GM13976 (cell line): ENCODE measurements around the gene ENTREP1.

Experiments used
- DNase-seq: peaks from one replicate; pipeline ENCODE4 v3.0.0; 2012; ENCODE audit warnings: low spot score
- in situ Hi-C: fragments of 300-500 bp; cut with MboI; formaldehyde crosslinking; loops from one replicate; pipeline ENCODE4 v1.12.0; 2022; ENCODE audit warnings: low sequenced_read_pairs, mixed read lengths, inconsistent platforms; ENCODE audit not compliant: unreplicated experiment
- TF ChIP-seq, protein P1 (sequence below): IDR thresholded peaks from 2 replicates; pipeline ENCODE4 v1.5.1; 2012; ENCODE audit warnings: borderline replicate concordance, mild to moderate bottlenecking; ENCODE audit not compliant: insufficient read depth; ENCODE audit errors: extremely low read depth, missing control alignments, control extremely low read depth

ENTREP1 gene

GRCh38 chr9:69331444-69331843 lies 6.4 kb downstream of the ENTREP1 start:
- in situ Hi-C loops = no loop called here
- TF ChIP-seq, protein P1, sequence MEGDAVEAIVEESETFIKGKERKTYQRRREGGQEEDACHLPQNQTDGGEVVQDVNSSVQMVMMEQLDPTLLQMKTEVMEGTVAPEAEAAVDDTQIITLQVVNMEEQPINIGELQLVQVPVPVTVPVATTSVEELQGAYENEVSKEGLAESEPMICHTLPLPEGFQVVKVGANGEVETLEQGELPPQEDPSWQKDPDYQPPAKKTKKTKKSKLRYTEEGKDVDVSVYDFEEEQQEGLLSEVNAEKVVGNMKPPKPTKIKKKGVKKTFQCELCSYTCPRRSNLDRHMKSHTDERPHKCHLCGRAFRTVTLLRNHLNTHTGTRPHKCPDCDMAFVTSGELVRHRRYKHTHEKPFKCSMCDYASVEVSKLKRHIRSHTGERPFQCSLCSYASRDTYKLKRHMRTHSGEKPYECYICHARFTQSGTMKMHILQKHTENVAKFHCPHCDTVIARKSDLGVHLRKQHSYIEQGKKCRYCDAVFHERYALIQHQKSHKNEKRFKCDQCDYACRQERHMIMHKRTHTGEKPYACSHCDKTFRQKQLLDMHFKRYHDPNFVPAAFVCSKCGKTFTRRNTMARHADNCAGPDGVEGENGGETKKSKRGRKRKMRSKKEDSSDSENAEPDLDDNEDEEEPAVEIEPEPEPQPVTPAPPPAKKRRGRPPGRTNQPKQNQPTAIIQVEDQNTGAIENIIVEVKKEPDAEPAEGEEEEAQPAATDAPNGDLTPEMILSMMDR = no peak
- DNase-seq = no peak

DNA sequence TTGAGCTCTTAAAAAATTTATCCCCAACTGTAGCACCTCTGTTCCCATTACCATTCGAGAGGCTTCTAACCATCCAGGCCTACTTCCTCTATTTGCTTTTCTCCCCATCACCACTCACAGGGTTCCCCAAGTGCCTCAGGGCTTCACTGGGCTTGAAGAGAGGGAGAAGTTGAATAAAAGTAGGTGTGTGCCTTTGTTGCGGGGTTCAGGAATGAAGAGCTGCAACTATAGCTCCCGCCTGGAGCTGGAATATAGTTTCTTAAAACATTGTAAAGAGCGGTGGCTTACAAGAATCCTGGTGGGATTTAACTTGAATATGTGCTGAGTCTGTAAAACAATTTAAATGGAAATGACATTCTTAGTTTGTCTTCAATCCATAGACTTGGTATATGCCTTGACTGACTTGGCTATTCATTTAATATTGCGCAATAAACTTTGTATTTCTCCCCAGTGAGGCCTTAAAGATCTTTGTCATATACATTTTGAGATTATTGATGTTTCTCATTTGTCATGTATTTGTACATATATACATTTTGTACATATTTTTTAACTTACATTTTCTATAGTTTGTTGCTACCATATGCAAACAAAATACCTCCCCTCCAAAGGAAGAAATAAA lies 7.2 kb downstream of the ENTREP1 start:
- no peak for DNase-seq
- TF ChIP-seq, protein P1 = no peak
- in situ Hi-C loops = no loop called here

DNA sequence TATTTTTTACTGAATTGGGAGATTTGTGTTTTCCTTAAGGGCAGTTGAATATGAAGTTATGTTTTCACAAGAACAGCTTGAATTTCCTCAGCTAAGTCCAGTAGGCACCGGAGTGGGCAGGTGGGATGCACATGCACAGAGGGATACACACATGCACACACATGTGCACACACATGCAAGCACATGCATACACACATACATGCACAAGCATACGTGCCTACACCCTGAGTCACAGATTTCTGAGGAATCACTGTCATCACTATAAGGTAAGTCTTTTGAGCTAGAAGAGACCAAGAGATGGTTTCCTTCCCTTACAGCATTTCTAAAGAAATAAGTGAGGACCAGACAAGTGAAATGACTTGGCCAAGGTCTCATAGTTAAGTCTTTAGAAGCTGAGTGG lies 8.7 kb downstream of the ENTREP1 start:
- in situ Hi-C loops = no loop called here
- no peak for DNase-seq
- TF ChIP-seq, protein P1 = no peak

- TF ChIP-seq, protein P1 = no peak
- no peak for DNase-seq
- in situ Hi-C loops = no loop called here
Observed at GRCh38 chr9:69334317-69334716, 9.3 kb downstream of the ENTREP1 start.

- in situ Hi-C loops = no loop called here
- no peak for DNase-seq
- TF ChIP-seq, protein P1 = no peak
Observed at GRCh38 chr9:69339620-69340019, 14.6 kb downstream of the ENTREP1 start.

DNA sequence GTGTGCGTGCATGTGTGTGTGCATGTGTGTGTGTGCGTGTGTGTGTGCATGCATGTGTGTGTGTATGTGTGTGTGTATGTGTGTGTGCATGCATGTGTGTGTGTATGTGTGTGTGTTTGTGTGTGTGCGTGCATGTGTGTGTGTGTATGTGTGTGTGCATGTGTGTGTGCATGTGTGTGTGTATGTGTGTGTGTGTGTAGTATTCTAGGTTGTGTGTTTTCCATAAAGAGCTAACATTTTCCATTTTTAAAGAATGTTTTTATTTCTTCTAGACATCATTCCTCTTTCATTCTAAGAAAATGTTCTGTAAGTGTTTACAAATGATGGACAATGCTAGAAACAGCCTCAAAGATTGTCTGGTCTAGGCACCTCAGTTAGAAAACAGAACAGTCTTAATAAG lies 15.6 kb downstream of the ENTREP1 start:
- in situ Hi-C loops = no loop called here
- TF ChIP-seq, protein P1 = no peak
- no peak for DNase-seq
